ENCODE results near the gene KIF2A.

DNA sequence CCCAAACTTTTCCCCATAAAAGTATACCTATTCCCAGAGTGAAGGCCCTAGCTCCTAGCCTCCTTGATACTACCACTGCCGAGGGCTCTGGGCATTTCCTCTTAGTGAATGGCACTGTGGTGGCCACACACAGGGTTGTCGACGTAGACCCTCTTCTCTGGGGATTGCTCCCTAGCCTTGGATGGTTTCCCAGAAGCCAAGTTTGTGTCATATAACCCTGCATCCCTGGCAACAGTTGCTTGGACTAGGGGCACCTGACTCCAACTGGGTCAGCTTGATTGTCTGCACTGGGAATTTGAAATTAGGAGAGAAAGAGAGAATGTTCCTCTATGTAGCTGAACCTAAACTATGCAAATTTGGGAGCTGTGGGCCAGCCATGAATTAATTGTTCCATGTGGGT, 32.3 kb upstream of the KIF2A start:
- TF ChIP-seq CTCF (IDR thresholded peaks at IDR 0.05) (no peak), POLR2A (IDR thresholded peaks at IDR 0.05) (no peak)

Measured in body of pancreas (tissue), 4 donors.